ENCODE data around the gene MCC. TPM values are rescaled to one million over a fixed set of nuclear protein-coding genes. Genes with fewer than 3 reads are reported as not detected.

The MCC gene
- total RNA-seq, 1 experiment from 2014 or later = 0.41 TPM

DNA sequence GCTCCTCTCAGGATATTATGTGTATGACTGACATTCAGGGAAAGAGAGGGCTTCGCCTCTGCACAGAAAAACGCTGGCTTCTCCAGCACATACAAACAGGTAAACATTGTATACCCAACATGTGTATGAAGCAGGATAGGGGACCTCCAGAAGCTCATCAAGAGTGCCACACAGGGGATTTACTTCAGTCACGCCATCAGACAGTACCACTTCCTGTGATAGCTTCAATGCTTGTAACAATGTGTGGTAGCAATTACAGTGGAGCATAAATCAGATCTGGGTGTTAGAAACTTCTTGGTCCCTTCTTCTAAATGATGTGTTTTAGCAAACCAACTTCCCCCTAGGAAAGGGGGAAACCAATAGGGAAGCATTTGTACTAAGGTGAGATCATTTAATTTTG, 214.3 kb downstream of the MCC start:
- no peak for ATAC-seq
- CTCF ChIA-PET = no interaction called here

DNA sequence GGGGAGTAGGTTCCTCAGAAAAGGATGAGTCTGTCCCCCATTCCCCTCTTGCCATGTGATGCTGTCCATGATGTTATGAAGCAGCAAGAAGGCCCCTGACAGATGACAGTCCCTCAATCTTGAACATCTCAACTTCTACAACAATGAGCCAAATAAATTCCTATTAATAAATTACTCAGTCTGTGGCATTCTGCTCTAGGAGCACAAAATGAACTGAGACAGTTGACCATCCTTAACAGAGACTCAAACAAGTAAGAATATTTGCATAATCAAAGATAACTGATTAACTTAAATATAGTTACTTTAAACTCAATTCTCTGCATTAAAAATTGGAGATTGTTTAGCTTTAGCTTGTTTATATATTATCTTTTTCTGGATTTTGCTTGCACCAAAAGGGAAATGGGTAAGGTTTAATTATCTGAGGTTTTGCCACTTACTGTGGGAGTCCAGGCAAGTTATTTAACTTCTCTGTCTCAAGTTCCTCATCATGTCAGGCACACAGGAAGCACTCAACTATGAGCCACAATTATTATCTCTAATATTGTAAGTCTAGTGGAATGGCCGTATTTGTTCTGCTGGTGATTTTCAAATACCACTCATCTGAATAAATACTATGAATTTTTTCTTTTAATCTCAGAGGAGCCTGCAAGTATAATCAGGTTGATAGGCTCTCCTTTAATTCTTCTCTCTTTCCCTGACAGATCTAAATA, 216.4 kb downstream of the MCC start:
- H3K27me3 ChIP-seq (ENCODE audit: control insufficient read depth, insufficient read depth, low read length) = no peaks in the 10 kb centered on the region
- no peak for TF ChIP-seq POLR2AphosphoS5 (IDR thresholded peaks at IDR 0.05; ENCODE audit: low read depth, low read length)
- no peak for TF ChIP-seq CTCF (IDR thresholded peaks at IDR 0.05)
- no peak for TF ChIP-seq SIN3A (IDR thresholded peaks at IDR 0.05; ENCODE audit: borderline replicate concordance, insufficient read depth, low read depth, low read length)
- no peak for TF ChIP-seq REST (IDR thresholded peaks at IDR 0.05; ENCODE audit: insufficient read depth in 1 of 2, low read depth in 2 of 2, low read length in 1 of 2)
- no peak for TF ChIP-seq TCF7L2 (IDR thresholded peaks at IDR 0.05; ENCODE audit: low read depth, low read length)
- CTCF ChIA-PET = no interaction called here
- H3K9me3 ChIP-seq (ENCODE audit: control insufficient read depth, insufficient read depth, low read depth, low read length) = no peaks in the 10 kb centered on the region
- no peaks in the 10 kb centered on the region for H3K4me1 ChIP-seq (ENCODE audit: control insufficient read depth, insufficient read depth, low read length)
- no peak overlapping the region for H3K4me3 ChIP-seq (ENCODE audit: low read depth in 2 of 2, low read length in 2 of 2)
- ATAC-seq (no peak), DNase-seq (ENCODE audit: low read depth, low spot score) (no peak)
- no peaks in the 10 kb centered on the region for H3K36me3 ChIP-seq (ENCODE audit: control insufficient read depth, insufficient read depth, low read length)
- in situ Hi-C loops (cut with HindIII; ENCODE audit: low pct_unique_long_range_greater_than_20kb, low sequenced_read_pairs) = no loop called here
- no peak overlapping the region for H3K27ac ChIP-seq (ENCODE audit: low read length)
- POLR2A ChIA-PET = no interaction called here
- intact Hi-C loops (cut with micrococcal nuclease; ENCODE audit: unreplicated experiment) = no loop called here
- BruUV-seq (replicated peaks) = no TSS peak

More for the DNA sequence above, 214.3 kb downstream of the MCC start:
- H3K27me3 ChIP-seq (ENCODE audit: control insufficient read depth, insufficient read depth, low read length) = no peaks in the 10 kb centered on the region
- no peaks in the 10 kb centered on the region for H3K9me3 ChIP-seq (ENCODE audit: control insufficient read depth, insufficient read depth, low read depth, low read length)
- TF ChIP-seq POLR2AphosphoS5 (IDR thresholded peaks at IDR 0.05; ENCODE audit: low read depth, low read length) = no peak
- no peak for TF ChIP-seq REST (IDR thresholded peaks at IDR 0.05; ENCODE audit: insufficient read depth in 1 of 2, low read depth in 2 of 2, low read length in 1 of 2)
- no peak for TF ChIP-seq SIN3A (IDR thresholded peaks at IDR 0.05; ENCODE audit: borderline replicate concordance, insufficient read depth, low read depth, low read length)
- no peak for TF ChIP-seq CTCF (IDR thresholded peaks at IDR 0.05)
- TF ChIP-seq TCF7L2 (IDR thresholded peaks at IDR 0.05; ENCODE audit: low read depth, low read length) = no peak
- intact Hi-C loops (cut with micrococcal nuclease; ENCODE audit: unreplicated experiment) = no loop called here
- no peak for DNase-seq (ENCODE audit: low read depth, low spot score)
- H3K27ac ChIP-seq (ENCODE audit: low read length) = no peak overlapping the region
- H3K4me3 ChIP-seq (ENCODE audit: low read depth in 2 of 2, low read length in 2 of 2) = no peak overlapping the region
- BruUV-seq (replicated peaks) = no TSS peak
- in situ Hi-C loops (cut with HindIII; ENCODE audit: low pct_unique_long_range_greater_than_20kb, low sequenced_read_pairs) = no loop called here
- POLR2A ChIA-PET = no interaction called here
- no peaks in the 10 kb centered on the region for H3K4me1 ChIP-seq (ENCODE audit: control insufficient read depth, insufficient read depth, low read length)
- no peaks in the 10 kb centered on the region for H3K36me3 ChIP-seq (ENCODE audit: control insufficient read depth, insufficient read depth, low read length)

Data from Panc1 (cell line).